DOHH2 (cell line): ENCODE measurements around the gene SHE.

Experiments used
- H3F3A ChIP-seq: fragments of 200-600 bp; sonication (generic), shearing (Covaris generic); 2 replicates; pipeline ENCODE4 v1.6.0; 2016; ENCODE audit warnings: antibody characterized with exemption, mild to moderate bottlenecking; ENCODE audit not compliant: control insufficient read depth, insufficient read depth
- H3K27ac ChIP-seq: fragments of 200-600 bp; sonication (generic); 2 replicates; pipeline ENCODE4 v1.5.1; 2014; ENCODE audit warnings: low read depth, mild to moderate bottlenecking, low read length, moderate library complexity
- H3K27me3 ChIP-seq: fragments of 200-600 bp; sonication (generic); 2 replicates; pipeline ENCODE4 v1.6.1; 2014; ENCODE audit warnings: mild to moderate bottlenecking, low read length, mixed read lengths; ENCODE audit not compliant: control insufficient read depth
- H3K36me3 ChIP-seq: fragments of 200-600 bp; sonication (generic); 2 replicates; pipeline ENCODE4 v1.6.1; 2014; ENCODE audit warnings: mild to moderate bottlenecking, low read length, moderate library complexity, mixed read lengths; ENCODE audit not compliant: control insufficient read depth
- H3K4me1 ChIP-seq: fragments of 200-600 bp; sonication (generic); 2 replicates; pipeline ENCODE4 v1.6.1; 2014; ENCODE audit warnings: mild to moderate bottlenecking, low read length, mixed read lengths; ENCODE audit not compliant: control insufficient read depth
- H3K4me2 ChIP-seq: fragments of 200-600 bp; sonication (generic); 2 replicates; pipeline ENCODE4 v1.6.0; 2014; ENCODE audit warnings: mild to moderate bottlenecking, low read length, moderate library complexity
- H3K4me3 ChIP-seq: fragments of 200-600 bp; sonication (generic); 2 replicates; pipeline ENCODE4 v1.5.1; 2014; ENCODE audit warnings: mild to moderate bottlenecking, low read length, mixed read lengths
- H3K79me2 ChIP-seq: fragments of 200-600 bp; sonication (generic); 2 replicates; pipeline ENCODE4 v1.6.1; 2014; ENCODE audit warnings: mild to moderate bottlenecking, low read length, mixed read lengths; ENCODE audit not compliant: control insufficient read depth
- H3K9me2 ChIP-seq: fragments of 200-600 bp; sonication (generic); replicated peaks from 2 replicates; pipeline ENCODE4 v1.6.1; 2014; ENCODE audit warnings: mild to moderate bottlenecking, low read length, mixed read lengths; ENCODE audit not compliant: control insufficient read depth
- H3K9me3 ChIP-seq: fragments of 200-600 bp; sonication (generic); 2 replicates; pipeline ENCODE4 v1.6.1; 2014; ENCODE audit warnings: antibody characterized with exemption, low read length, mixed read lengths; ENCODE audit not compliant: control insufficient read depth, insufficient read depth
- H4K20me1 ChIP-seq: fragments of 200-600 bp; sonication (generic); 2 replicates; pipeline ENCODE4 v1.6.0; 2014; ENCODE audit warnings: low read depth, mild to moderate bottlenecking, antibody characterized with exemption, low read length, moderate library complexity; ENCODE audit not compliant: control insufficient read depth, insufficient read depth
- CTCF ChIP-seq: fragments of 200-600 bp; sonication (generic); IDR thresholded peaks from one replicate; pipeline ENCODE4 v1.5.1; 2014; ENCODE audit warnings: antibody characterized with exemption, mild to moderate bottlenecking, low read depth, low read length; ENCODE audit not compliant: poor library complexity, severe bottlenecking
- EZH2phosphoT487 ChIP-seq: fragments of 200-600 bp; sonication (generic); IDR thresholded peaks from 2 replicates; pipeline ENCODE4 v1.6.1; 2017; ENCODE audit warnings: borderline replicate concordance, mild to moderate bottlenecking, antibody characterized with exemption, low read length, moderate library complexity, mixed read lengths

The SHE gene

DNA sequence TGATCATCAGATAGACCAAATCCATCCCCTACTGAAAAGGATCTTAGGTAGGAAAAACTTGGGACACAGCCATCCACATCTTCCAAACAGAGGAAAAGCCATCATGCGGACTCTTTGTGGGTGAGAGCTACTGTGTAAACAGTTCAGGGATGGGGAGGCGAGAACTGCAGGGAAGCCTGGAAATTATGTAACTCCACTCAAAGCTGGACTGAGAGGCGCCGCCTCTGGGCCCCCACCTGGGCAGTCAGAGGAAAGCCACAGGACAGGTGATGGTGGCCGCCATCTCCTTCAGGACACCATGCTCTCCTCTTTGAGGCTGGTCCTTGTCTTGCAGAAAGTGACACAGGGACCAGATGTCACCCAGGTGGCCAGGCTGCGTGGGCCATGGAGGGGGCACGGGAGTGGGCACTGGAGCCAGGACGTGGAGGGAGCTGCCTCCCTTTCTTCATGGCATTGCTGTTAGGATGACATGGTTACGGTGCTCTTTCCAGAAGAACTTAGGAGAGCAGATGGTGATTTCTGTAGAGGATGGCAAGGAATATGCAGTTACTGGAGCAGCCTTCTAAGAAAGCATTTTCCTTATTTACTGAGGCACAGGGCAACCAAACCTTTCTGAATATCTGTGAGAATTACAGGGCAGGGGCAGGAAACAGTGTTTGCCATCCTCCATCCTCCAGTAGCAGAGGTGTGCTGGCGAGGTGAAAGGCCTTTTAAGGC, 32.2 kb downstream of the SHE start:
- no peaks in the 10 kb centered on the region for H4K20me1 ChIP-seq
- no peaks in the 10 kb centered on the region for H3F3A ChIP-seq
- H3K4me1 ChIP-seq, result no peaks in the 10 kb centered on the region
- peaks cover 23% of the 10 kb centered on the region for H3K27me3 ChIP-seq
- no peaks in the 10 kb centered on the region for H3K36me3 ChIP-seq
- H3K4me2 ChIP-seq, result no peak overlapping the region
- no peak overlapping the region for H3K4me3 ChIP-seq
- H3K79me2 ChIP-seq, result no peaks in the 10 kb centered on the region
- no peak overlapping the region for H3K27ac ChIP-seq
- no peaks in the 10 kb centered on the region for H3K9me3 ChIP-seq
- TF ChIP-seq CTCF (no peak), EZH2phosphoT487 (no peak)
- no peaks in the 10 kb centered on the region for H3K9me2 ChIP-seq

GRCh38 chr1:154468535-154469250, 33.5 kb downstream of the SHE start:
- Histone ChIP-seq H3K9me3 (no peaks in the 10 kb centered on the region), H3K4me1 (no peaks in the 10 kb centered on the region), H4K20me1 (no peaks in the 10 kb centered on the region), H3K4me2 (no peak overlapping the region), H3K36me3 (no peaks in the 10 kb centered on the region), H3K9me2 (no peaks in the 10 kb centered on the region), H3K79me2 (no peaks in the 10 kb centered on the region), H3K27ac (no peak overlapping the region), H3K4me3 (no peak overlapping the region), H3F3A (no peaks in the 10 kb centered on the region), H3K27me3 (peaks cover 23% of the 10 kb centered on the region)
- TF ChIP-seq CTCF, result no peak
- TF ChIP-seq EZH2phosphoT487, result no peak

- TF ChIP-seq EZH2phosphoT487 (no peak), CTCF (no peak)
These were observed 34.6 kb downstream of the SHE start for GRCh38 chr1:154467434-154468102.

More at GRCh38 chr1:154467434-154468102, 34.6 kb downstream of the SHE start:
- Histone ChIP-seq H3K36me3 (no peaks in the 10 kb centered on the region), H3K27ac (no peak overlapping the region), H3K9me3 (no peaks in the 10 kb centered on the region), H4K20me1 (no peaks in the 10 kb centered on the region), H3K4me2 (no peak overlapping the region), H3K9me2 (no peaks in the 10 kb centered on the region), H3K4me1 (no peaks in the 10 kb centered on the region), H3K79me2 (no peaks in the 10 kb centered on the region), H3K4me3 (no peak overlapping the region), H3F3A (no peaks in the 10 kb centered on the region), H3K27me3 (peaks cover 23% of the 10 kb centered on the region)
